Measurements from ENCODE around the gene RASSF7. TPM values are rescaled to one million over a fixed set of nuclear protein-coding genes. Genes with fewer than 3 reads are reported as not detected.

Gene RASSF7
- total RNA-seq, 4 donors from 2014 or later = 80.9 to 340 (median 172) TPM

- H3K27me3 ChIP-seq = no peaks in the 10 kb centered on the region
- H3K36me3 ChIP-seq = peaks cover 0 to 26% (median 0%) of the 10 kb centered on the region in 3 donors
- H3K27ac ChIP-seq = no peak overlapping the region
- peak in 1 of 3 donors; percentile 41 for DNase-seq
- H3K4me1 ChIP-seq = peaks cover 0 to 20% (median 10%) of the 10 kb centered on the region in 4 donors
- H3K4me3 ChIP-seq = no peak overlapping the region
- H3K9me3 ChIP-seq = no peaks in the 10 kb centered on the region
- TF ChIP-seq POLR2A (IDR thresholded peaks at IDR 0.05) (no peak), CTCF (IDR thresholded peaks at IDR 0.05) (no peak)
Measured at GRCh38 chr11:530960-531831, 29.6 kb upstream of the RASSF7 start.

- TF ChIP-seq POLR2A (IDR thresholded peaks at IDR 0.05) (no peak), CTCF (IDR thresholded peaks at IDR 0.05) (no peak)
- Histone ChIP-seq H3K4me1 (peaks cover 0 to 23% (median 15%) of the 10 kb centered on the region in 4 donors), H3K4me3 (no peak overlapping the region), H3K27ac (no peak overlapping the region), H3K9me3 (no peaks in the 10 kb centered on the region), H3K36me3 (peaks cover 0 to 26% (median 0%) of the 10 kb centered on the region in 3 donors), H3K27me3 (no peaks in the 10 kb centered on the region)
- peak in 1 of 3 donors; percentile 40 for DNase-seq
Measured at GRCh38 chr11:531919-532526, 28.7 kb upstream of the RASSF7 start.

GRCh38 chr11:532527-532985 lies 28.2 kb upstream of the RASSF7 start:
- TF ChIP-seq CTCF (IDR thresholded peaks at IDR 0.05) (no peak), POLR2A (IDR thresholded peaks at IDR 0.05) (no peak)
- Histone ChIP-seq H3K27me3 (no peaks in the 10 kb centered on the region), H3K4me3 (no peak overlapping the region), H3K4me1 (peaks cover 0 to 25% (median 20%) of the 10 kb centered on the region in 4 donors), H3K9me3 (no peaks in the 10 kb centered on the region), H3K36me3 (peaks cover 0 to 26% (median 0%) of the 10 kb centered on the region in 3 donors), H3K27ac (no peak overlapping the region)
- DNase-seq = peak in 2 of 3 donors; percentile 45 to 47

- no peak for TF ChIP-seq CTCF (IDR thresholded peaks at IDR 0.05)
- TF ChIP-seq POLR2A (IDR thresholded peaks at IDR 0.05) = no peak
- Histone ChIP-seq H3K36me3 (peaks cover 0 to 26% (median 0%) of the 10 kb centered on the region in 3 donors), H3K4me3 (no peak overlapping the region), H3K4me1 (peaks cover 0 to 31% (median 25%) of the 10 kb centered on the region in 4 donors), H3K9me3 (no peaks in the 10 kb centered on the region), H3K27me3 (no peaks in the 10 kb centered on the region), H3K27ac (no peak overlapping the region)
- DNase-seq = peak in 2 of 3 donors; percentile 44 to 46
Measured at GRCh38 chr11:532986-533585, 27.7 kb upstream of the RASSF7 start.

GRCh38 chr11:533586-534395 lies 27.0 kb upstream of the RASSF7 start:
- peak overlapping the region in 3 of 4 donors; percentile 67 to 93 (median 73) for H3K4me3 ChIP-seq
- peaks cover 0 to 33% (median 26%) of the 10 kb centered on the region in 4 donors for H3K4me1 ChIP-seq
- H3K27ac ChIP-seq = no peak overlapping the region
- peaks cover 0 to 26% (median 0%) of the 10 kb centered on the region in 3 donors for H3K36me3 ChIP-seq
- no peak for TF ChIP-seq POLR2A (IDR thresholded peaks at IDR 0.05)
- no peak for TF ChIP-seq CTCF (IDR thresholded peaks at IDR 0.05)
- peak in 2 of 3 donors; percentile 48 to 49 for DNase-seq
- H3K9me3 ChIP-seq = no peaks in the 10 kb centered on the region
- H3K27me3 ChIP-seq = no peaks in the 10 kb centered on the region
